GM18870 (cell line): Measurements from ENCODE around the gene TDRD15.
"Not testable (repeated sequence)": the region's sequence is repeated elsewhere in the genome, so short reads cannot be mapped to it uniquely, and the experiment has no call there.

Experiments
- ATAC-seq: cut with Tn5 transposase; IDR thresholded peaks from one replicate; pipeline ENCODE4 v1.9.1; 2021; ENCODE audit warnings: moderate library complexity; ENCODE audit not compliant: unreplicated experiment

Gene TDRD15

DNA sequence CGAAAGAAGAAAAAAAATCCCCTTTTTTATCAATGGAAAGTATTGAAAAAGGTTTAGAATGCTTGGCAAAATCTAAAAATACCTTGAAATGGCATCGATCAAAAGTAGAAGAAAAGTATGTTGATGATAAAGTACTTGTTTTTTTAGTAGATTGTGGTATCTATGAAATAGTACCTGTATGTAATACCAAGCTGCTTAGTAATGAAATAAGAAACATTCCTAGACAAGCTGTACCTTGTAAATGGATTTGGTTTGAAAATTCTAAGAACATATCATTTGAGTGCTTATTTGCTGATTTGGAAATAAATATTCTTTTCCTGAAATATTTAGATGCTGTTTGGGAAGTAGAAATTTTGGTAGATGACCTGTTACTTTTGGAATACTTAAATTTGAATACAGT is 18.4 kb downstream of the TDRD15 start:
- no peak for ATAC-seq

GRCh38 chr2:21146638-21147037 is 22.9 kb downstream of the TDRD15 start:
- no peak for ATAC-seq

- no peak for ATAC-seq
These were observed 24.9 kb downstream of the TDRD15 start for GRCh38 chr2:21148718-21149117.

- not testable (repeated sequence) for ATAC-seq
These were observed 27.5 kb downstream of the TDRD15 start for GRCh38 chr2:21151234-21151633.

- ATAC-seq, result no peak
These were observed 31.8 kb downstream of the TDRD15 start for GRCh38 chr2:21155365-21156136.

DNA sequence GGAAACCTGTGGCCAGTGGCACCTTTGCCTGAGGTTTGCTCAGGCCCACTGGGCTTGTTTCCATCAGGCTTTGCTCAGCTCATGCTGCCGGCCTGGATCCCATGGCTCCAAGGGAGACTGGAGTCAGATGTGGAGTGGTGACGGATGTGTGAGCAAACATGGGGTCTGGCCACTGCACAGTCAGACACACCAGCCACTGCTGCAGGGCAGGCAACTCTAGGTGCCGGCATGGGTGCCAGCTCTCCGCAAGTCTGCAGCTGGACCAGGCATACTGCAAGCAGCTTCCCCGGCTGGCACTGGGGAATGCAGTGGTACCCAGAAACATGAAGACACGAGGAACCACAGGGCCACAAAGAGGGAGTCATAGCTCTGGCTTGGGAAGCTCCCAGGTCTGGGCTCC is 37.4 kb downstream of the TDRD15 start:
- no peak for ATAC-seq

DNA sequence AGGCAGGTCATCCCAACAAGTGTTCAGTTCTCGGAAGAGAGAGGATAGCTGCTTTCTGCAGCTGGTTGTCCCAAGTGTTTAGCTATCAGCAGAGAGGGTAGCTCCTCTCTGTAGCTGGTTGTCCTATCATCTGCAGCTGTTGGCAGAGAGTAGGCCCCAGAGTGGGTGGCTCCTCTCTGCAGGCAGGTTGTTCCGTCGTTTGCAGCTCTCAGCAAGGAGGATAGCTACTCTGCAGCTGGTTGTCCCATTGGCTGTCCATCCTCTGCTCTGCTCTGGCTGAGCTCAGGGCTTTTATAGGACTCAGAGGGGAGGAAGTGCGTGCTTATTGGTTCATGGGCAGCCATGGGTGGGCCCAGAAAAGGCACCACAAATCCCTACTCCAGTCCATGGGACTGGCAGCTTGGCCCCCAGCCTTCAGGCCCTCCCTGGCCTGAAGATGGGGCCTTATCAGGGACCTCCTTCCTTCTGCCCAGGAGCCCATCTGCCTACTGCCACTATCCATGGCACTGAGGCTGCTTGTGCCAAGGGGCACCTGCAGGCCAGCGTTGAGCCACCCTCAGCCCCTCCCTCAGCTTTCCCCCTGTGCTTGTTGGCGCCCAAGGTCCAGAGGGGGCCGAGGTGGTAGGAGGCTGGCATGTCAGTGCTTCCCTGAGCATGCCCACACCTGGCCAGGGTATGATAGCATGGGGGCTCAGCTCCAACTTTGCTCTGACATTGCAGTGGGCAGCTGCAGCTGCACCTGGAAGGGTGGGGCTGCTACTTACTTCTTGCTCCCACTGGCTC is 38.3 kb downstream of the TDRD15 start:
- no peak for ATAC-seq

GRCh38 chr2:21162615-21162878 is 38.8 kb downstream of the TDRD15 start:
- no peak for ATAC-seq

DNA sequence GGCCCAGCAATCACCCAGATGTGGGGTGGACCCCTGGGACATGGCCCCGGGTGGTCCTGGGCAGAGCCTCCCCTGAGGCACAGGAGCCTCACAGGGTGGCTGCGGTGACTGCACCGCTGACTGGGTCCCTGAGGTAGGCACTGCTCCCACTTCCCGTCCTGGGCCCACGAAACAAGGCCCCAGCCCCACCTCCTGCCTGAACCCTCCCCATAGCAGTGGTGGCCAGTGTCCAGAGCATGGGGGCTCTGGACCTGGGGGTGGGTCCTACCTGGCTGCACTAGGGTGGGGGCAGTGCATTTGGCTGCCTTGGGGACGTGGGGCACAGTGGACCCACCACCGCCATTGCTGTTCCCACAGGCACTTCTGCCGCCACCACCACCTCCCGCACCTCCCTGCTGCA is 39.4 kb downstream of the TDRD15 start:
- ATAC-seq, result no peak

GRCh38 chr2:21165350-21165749 is 41.6 kb downstream of the TDRD15 start:
- ATAC-seq, result no peak

DNA sequence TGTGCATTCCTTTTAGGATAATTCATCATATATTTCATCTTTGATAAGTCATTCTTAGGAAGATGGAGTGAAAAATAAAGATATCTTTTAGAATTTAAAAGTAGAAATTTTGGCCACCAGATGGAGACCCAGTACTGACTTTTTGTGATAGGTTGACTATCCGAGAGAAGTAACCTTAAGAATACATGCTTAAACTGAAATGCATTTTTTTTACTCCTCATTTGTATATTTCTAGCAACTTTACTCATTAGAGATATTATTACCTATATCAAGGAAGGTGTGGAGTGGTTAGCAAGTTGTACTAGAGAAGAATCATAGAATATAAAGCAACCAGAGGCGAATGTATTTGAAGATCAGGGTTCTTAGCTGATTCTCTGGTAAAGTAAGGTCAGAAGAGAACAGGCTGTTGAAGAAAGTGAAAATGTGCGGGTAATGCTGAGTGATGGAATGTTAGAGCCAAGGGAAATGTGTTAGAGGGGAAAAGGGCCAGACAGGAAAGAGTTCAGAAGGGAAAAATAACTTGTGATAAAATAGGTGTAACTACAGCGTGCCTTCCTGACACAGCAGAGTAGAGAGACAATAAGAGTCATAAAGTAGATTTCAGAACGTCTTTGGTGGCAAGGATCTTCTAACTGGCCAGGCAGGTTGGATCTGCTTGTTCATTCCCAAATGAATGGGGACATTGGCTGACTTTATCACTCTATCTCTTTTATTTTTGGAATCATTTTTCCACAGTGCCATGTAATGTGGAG is 52.3 kb downstream of the TDRD15 start:
- no peak for ATAC-seq

- ATAC-seq, result no peak
These were observed 58.2 kb downstream of the TDRD15 start for GRCh38 chr2:21181957-21182356.

DNA sequence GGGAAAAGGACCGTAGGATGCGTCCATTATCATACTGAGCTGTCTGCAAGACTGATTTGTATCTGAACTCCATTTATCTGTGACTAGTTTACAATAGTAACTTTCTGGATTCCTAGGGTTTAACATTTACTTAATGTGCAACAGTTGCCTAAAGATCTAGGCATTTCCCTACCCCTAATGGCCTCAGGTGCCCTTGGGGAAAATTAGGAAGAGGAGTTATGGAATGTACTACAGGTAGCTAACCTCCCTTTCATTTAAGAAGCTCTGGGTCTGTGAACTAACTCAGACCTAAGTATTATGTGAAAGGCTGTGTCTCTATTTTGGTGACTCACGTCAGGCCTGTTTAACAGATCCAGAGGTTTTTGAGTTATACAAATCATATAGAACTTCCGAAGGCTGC is 59.5 kb downstream of the TDRD15 start:
- ATAC-seq, result no peak

DNA sequence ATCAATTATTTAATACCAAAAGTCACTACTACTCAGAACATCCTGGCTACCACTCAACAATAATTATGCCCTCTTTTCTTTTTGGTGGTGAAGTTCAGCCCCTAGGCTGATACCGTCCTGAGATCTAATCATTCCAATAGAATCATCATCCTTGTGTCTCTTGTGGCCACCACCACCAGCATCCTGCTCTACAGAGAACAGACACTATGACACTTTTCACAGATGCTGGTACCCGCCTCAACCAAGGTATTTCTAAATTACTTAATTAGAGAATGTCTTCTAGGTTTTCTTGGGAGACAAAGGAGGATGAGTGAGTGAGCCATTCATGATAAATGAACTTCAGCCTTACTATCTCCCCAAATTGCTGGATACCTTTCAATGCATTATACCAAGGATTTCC is 60.0 kb downstream of the TDRD15 start:
- no peak for ATAC-seq

DNA sequence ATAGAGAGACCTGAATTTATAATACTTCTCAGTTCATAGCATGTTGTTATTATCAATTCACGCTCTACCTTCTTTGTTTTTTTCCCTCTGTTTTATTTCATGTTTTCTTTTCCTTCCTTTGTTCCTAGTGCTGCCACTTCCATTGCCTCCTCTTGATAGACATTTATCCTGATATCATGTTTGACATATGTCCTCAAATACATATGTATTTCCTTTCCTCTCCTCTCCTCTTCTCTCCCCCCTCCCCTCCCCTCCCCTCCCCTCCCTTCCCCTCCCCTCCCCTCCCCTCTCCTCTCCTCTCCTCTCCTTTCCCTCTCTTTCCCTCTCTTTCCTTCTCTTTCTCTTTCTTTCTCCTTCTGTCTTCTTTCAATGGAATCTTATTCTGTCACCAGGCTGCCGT is 67.8 kb downstream of the TDRD15 start:
- ATAC-seq, result no peak
